HEK293 (cell line): ENCODE data around the gene DLD.

Experiments used
- CTCF ChIP-seq: fragments of 450-650 bp; formaldehyde crosslinking; IDR thresholded peaks from 2 replicates; pipeline ENCODE4 v1.5.1; 2016; ENCODE audit warnings: missing biosample characterization, missing genetic modification characterization
- KLF16 ChIP-seq: fragments of 450-650 bp; formaldehyde crosslinking; IDR thresholded peaks from 2 replicates; pipeline ENCODE4 v1.5.1; 2017; ENCODE audit warnings: missing biosample characterization, missing genetic modification characterization
- REST ChIP-seq: fragments of 450-650 bp; formaldehyde crosslinking; IDR thresholded peaks from 2 replicates; pipeline ENCODE4 v1.5.1; 2016; ENCODE audit warnings: missing biosample characterization, missing genetic modification characterization
- YY1 ChIP-seq: fragments of 450-650 bp; formaldehyde crosslinking; IDR thresholded peaks from 2 replicates; pipeline ENCODE4 v1.5.1; 2018; ENCODE audit warnings: missing biosample characterization, missing genetic modification characterization
- ZBTB49 ChIP-seq: fragments of 450-650 bp; formaldehyde crosslinking; IDR thresholded peaks from 2 replicates; pipeline ENCODE4 v1.5.1; 2016; ENCODE audit warnings: missing biosample characterization, missing genetic modification characterization, low read depth
- ZNF311 ChIP-seq: fragments of 450-650 bp; formaldehyde crosslinking; IDR thresholded peaks from 2 replicates; pipeline ENCODE4 v1.5.1; 2017; ENCODE audit warnings: missing biosample characterization, missing genetic modification characterization, borderline replicate concordance

- TF ChIP-seq ZBTB49 (tag by site-specific recombination) = no peak
- TF ChIP-seq REST (tag by site-specific recombination) = no peak
- TF ChIP-seq KLF16 (tag by site-specific recombination) = no peak
- no peak for TF ChIP-seq CTCF (tag by site-specific recombination)
- TF ChIP-seq ZNF311 (tag by site-specific recombination) = no peak
- TF ChIP-seq YY1 (tag by site-specific recombination) = no peak
Observed at GRCh38 chr7:107932805-107933204, 41.8 kb downstream of the DLD start.
